HEK293T (cell line): ENCODE results near the gene MATN1.

Source experiments
- CTCF ChIA-PET: fragments of 350-600 bp; formaldehyde crosslinking; extraction: SDS; loops from one replicate; lab custom pipeline; 2021; ENCODE audit warnings: antibody characterized with exemption, inconsistent platforms; lab: Yijun Ruan, JAX
- POLR2A ChIA-PET: fragments of 350-600 bp; formaldehyde crosslinking; extraction: SDS; loops from one replicate; lab custom pipeline; 2020; ENCODE audit warnings: antibody characterized with exemption, inconsistent platforms; lab: Yijun Ruan, JAX
- DNase-seq: peaks from one replicate; pipeline ENCODE4 v3.0.0; 2012; ENCODE audit warnings: mixed read lengths; ENCODE audit errors: extremely low spot score
- ARNT ChIP-seq: fragments of 450-650 bp; IDR thresholded peaks from 2 replicates; pipeline ENCODE4 v1.6.1; 2017; ENCODE audit warnings: mild to moderate bottlenecking
- CTBP1 ChIP-seq: fragments of 450-650 bp; IDR thresholded peaks from 2 replicates; pipeline ENCODE4 v1.6.1; 2016; ENCODE audit warnings: borderline replicate concordance
- ELF4 ChIP-seq: fragments of 450-650 bp; IDR thresholded peaks from 2 replicates; pipeline ENCODE4 v1.6.1; 2017; ENCODE audit warnings: antibody characterized with exemption
- FOXM1 ChIP-seq: fragments of 450-650 bp; IDR thresholded peaks from 2 replicates; pipeline ENCODE4 v1.6.1; 2017; ENCODE audit warnings: mild to moderate bottlenecking, borderline replicate concordance
- LEF1 ChIP-seq: fragments of 450-650 bp; IDR thresholded peaks from 2 replicates; pipeline ENCODE4 v1.6.1; 2017; ENCODE audit warnings: mild to moderate bottlenecking, borderline replicate concordance
- NFRKB ChIP-seq: fragments of 450-650 bp; IDR thresholded peaks from 2 replicates; pipeline ENCODE4 v1.6.1; 2016; ENCODE audit warnings: mild to moderate bottlenecking, moderate library complexity
- SP1 ChIP-seq: fragments of 450-650 bp; IDR thresholded peaks from 2 replicates; pipeline ENCODE4 v1.6.1; 2017
- SUZ12 ChIP-seq: fragments of 450-650 bp; IDR thresholded peaks from 2 replicates; pipeline ENCODE4 v1.6.1; 2016; ENCODE audit warnings: mild to moderate bottlenecking
- TARDBP ChIP-seq: fragments of 450-650 bp; IDR thresholded peaks from 2 replicates; pipeline ENCODE4 v1.6.1; 2016
- ZNF384 ChIP-seq: fragments of 450-650 bp; IDR thresholded peaks from 2 replicates; pipeline ENCODE4 v1.6.1; 2016
- TF ChIP-seq, protein P1 (sequence below): fragments of 450-650 bp; IDR thresholded peaks from 2 replicates; pipeline ENCODE4 v1.6.1; 2016

The MATN1 gene

DNA sequence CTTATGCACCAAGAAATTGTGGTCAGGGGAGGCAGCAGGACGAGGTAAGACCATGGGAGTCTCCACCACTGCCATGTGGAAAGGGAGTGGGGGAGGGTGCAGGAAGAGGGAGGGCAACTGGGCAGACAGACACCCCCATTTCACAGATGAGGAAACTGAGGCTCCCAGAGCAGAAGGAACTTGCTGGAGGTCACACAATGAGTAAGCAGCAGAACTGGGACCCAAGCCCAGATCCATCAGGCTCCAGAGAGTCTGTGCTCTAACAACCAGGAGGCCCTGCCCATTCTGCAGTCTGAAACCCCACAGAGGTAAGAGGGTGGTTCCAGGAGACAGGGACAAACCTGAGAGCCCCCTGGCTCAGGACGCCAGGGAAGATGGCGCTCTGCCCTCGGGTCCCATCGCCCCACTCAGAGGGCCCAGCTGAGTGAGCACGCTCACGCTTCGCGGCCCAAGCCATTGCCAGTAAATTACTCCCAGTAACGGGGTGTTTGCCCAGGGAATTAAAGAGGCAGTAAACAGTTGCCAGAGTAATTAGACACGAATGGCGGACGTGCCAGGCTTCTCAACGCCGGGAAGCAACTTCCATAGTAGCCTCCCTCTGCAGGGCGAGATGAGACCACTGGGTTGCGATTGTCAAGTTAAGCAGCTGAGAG lies 59.2 kb downstream of the MATN1 start:
- no peak for DNase-seq
- ChIA-PET CTCF (no interaction called here), POLR2A (no interaction called here)
- TF ChIP-seq NFRKB, result no peak
- no peak for TF ChIP-seq ELF4
- TF ChIP-seq LEF1, result no peak

DNA sequence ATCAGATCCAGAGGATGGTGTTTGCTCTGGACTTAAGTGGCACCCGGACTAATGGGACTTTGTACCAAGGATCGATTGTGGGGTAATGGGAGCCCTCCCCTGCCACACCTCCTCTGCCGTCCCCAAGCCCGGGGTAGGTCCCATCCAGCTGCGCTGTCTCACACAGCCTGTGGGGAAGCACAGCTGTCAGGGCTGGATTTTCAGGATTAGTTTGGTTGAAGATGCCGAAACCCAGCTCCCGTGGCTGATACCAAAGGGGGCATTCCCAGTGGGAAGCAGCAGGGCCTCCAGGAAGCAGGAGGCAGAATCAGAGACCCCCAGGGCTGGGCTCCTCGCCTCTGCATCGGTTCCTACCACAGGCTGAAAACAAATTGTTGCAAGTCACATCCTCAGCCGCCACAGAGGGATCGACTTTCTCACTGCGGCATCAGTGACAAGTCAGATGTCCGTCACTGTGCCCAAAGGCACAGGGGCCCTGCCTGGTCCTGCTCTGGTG lies 59.7 kb downstream of the MATN1 start:
- CTCF ChIA-PET, result no interaction called here

DNA sequence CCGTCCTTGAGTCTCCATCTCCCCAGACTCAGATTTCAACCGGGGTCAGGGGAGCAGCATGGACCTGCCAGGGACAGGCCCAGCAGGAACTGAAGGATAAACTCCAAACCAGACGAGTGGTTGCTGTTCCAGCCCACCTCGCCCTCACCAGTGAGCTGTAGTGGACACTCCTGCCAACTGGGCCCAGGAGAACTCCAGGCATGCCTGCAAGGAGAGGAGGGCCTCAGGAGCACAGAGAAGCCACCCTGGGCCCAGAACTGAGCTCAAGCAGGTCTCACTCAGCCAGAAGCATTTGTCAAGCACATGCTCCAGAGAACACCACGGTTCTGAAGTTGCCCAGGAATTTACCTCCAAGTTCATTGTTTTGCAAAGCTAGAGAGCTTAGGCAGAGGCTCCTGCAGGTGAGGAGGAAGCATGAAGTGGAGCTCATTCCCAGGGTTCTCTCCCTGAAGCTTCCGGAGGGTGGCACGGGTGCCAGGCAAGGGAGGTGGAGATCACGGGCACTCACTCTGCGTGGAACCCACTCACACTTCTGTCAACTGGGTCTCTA lies 61.0 kb downstream of the MATN1 start:
- CTCF ChIA-PET, result no interaction called here
- DNase-seq, result no peak

More for the DNA sequence above, 59.7 kb downstream of the MATN1 start:
- TF ChIP-seq ELF4 (no peak), SP1 (no peak), NFRKB (no peak), ZNF384 (no peak)
- no peak for DNase-seq
- POLR2A ChIA-PET, result no interaction called here

DNA sequence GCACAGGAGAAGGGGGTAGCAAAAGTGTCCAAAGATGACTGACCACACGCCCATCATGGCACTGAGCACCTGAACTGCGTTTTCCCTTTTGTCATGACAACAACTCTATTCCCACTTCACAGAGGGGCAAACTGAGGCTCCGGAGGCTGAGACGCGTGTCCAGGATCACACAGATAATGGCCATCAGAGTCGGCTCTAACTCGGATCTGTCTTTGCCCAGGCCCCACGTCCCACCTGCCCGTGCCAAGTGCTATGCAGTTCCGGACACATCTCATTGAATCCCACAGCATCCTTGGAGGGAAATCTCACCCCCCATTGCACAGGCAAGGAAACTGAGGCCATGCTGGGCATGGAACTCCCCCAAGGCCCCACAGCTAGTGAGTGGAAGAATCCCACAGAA lies 62.1 kb downstream of the MATN1 start:
- DNase-seq, result no peak

More for the DNA sequence above, 61.0 kb downstream of the MATN1 start:
- POLR2A ChIA-PET, result no interaction called here
- TF ChIP-seq, protein P1, sequence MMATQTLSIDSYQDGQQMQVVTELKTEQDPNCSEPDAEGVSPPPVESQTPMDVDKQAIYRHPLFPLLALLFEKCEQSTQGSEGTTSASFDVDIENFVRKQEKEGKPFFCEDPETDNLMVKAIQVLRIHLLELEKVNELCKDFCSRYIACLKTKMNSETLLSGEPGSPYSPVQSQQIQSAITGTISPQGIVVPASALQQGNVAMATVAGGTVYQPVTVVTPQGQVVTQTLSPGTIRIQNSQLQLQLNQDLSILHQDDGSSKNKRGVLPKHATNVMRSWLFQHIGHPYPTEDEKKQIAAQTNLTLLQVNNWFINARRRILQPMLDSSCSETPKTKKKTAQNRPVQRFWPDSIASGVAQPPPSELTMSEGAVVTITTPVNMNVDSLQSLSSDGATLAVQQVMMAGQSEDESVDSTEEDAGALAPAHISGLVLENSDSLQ, result no peak
- TF ChIP-seq ARNT (no peak), SUZ12 (no peak)

More for the DNA sequence above, 62.1 kb downstream of the MATN1 start:
- CTCF ChIA-PET, result no interaction called here
- POLR2A ChIA-PET, result no interaction called here
- TF ChIP-seq NFRKB, result no peak
- TF ChIP-seq CTBP1, result no peak
- TF ChIP-seq SUZ12, result no peak
- TF ChIP-seq FOXM1, result no peak
- TF ChIP-seq TARDBP, result no peak
